Hepatocyte (in vitro differentiated cells): ENCODE measurements around the gene TMEM87A. TPM values are rescaled to one million over a fixed set of nuclear protein-coding genes. Genes with fewer than 3 reads are reported as not detected.

Source experiments
- DNase-seq: peaks from one replicate; pipeline ENCODE4 v3.0.0-alpha.2; 2016; ENCODE audit warnings: low spot score
- H2AFZ ChIP-seq: fragments of 200-600 bp; sonication (generic); 2 replicates; pipeline ENCODE4 v1.6.0; 2016; ENCODE audit warnings: antibody characterized with exemption, mild to moderate bottlenecking
- H3K27ac ChIP-seq: fragments of 200-600 bp; sonication (generic); 2 replicates; pipeline ENCODE4 v1.5.1; 2016; ENCODE audit warnings: mild to moderate bottlenecking
- H3K27me3 ChIP-seq: fragments of 200-600 bp; sonication (generic); 2 replicates; pipeline ENCODE4 v1.6.1; 2016
- H3K36me3 ChIP-seq: fragments of 200-600 bp; sonication (generic); replicated peaks from 2 replicates; pipeline ENCODE4 v1.5.1; 2016; ENCODE audit warnings: low read depth; ENCODE audit not compliant: insufficient read depth
- H3K4me1 ChIP-seq: fragments of 200-600 bp; sonication (generic); 2 replicates; pipeline ENCODE4 v1.5.1; 2016; ENCODE audit warnings: mild to moderate bottlenecking, moderate library complexity; ENCODE audit not compliant: insufficient read depth
- H3K4me2 ChIP-seq: fragments of 200-600 bp; sonication (generic); 2 replicates; pipeline ENCODE4 v1.6.0; 2016
- H3K4me3 ChIP-seq: fragments of 200-600 bp; sonication (generic); 2 replicates; pipeline ENCODE4 v1.5.1; 2016; ENCODE audit warnings: mild to moderate bottlenecking
- H3K79me2 ChIP-seq: fragments of 200-600 bp; sonication (generic); 2 replicates; pipeline ENCODE4 v1.6.0; 2017; ENCODE audit warnings: mild to moderate bottlenecking
- H3K9me2 ChIP-seq: fragments of 200-600 bp; sonication (generic); replicated peaks from 2 replicates; pipeline ENCODE4 v1.6.0; 2017; ENCODE audit warnings: mild to moderate bottlenecking; ENCODE audit not compliant: insufficient read depth
- H3K9me3 ChIP-seq: fragments of 200-600 bp; sonication (generic); 2 replicates; pipeline ENCODE4 v1.5.1; 2016; ENCODE audit warnings: low read depth, mild to moderate bottlenecking
- H4K20me1 ChIP-seq: fragments of 200-600 bp; sonication (generic); 2 replicates; pipeline ENCODE4 v1.6.0; 2016; ENCODE audit warnings: mild to moderate bottlenecking; ENCODE audit not compliant: insufficient read depth, poor library complexity, severe bottlenecking
- CTCF ChIP-seq: fragments of 200-600 bp; sonication (generic); IDR thresholded peaks from 2 replicates; pipeline ENCODE4 v1.5.1; 2016; ENCODE audit warnings: antibody characterized with exemption, mild to moderate bottlenecking; ENCODE audit not compliant: poor library complexity
- EZH2 ChIP-seq: fragments of 200-600 bp; sonication (generic); IDR thresholded peaks from 2 replicates; pipeline ENCODE4 v1.6.1; 2016; ENCODE audit warnings: antibody characterized with exemption, mild to moderate bottlenecking, borderline replicate concordance
- EZH2phosphoT487 ChIP-seq: fragments of 200-600 bp; sonication (generic); IDR thresholded peaks from one replicate; pipeline ENCODE4 v1.6.1; 2018; ENCODE audit warnings: antibody characterized with exemption, mild to moderate bottlenecking, low read depth, moderate library complexity; ENCODE audit not compliant: unreplicated experiment, severe bottlenecking
- WGBS: methylation state at CpG from one replicate; pipeline ENCODE4 v1.1.6; 2016; ENCODE audit warnings: low lambda C conversion rate; ENCODE audit errors: missing lambda C conversion rate; 5-methylcytosine and 5-hydroxymethylcytosine counted together
- polyA plus RNA-seq: library from polyadenylated mRNA; unstranded; fragments of >200 nt; fragmentation: Nextera tagmentation; extraction: Ambion mirVana; gene quantifications from 2 replicates; pipeline ENCODE4 v1.2.1, GENCODE V29; 2016
- total RNA-seq: library from RNA; depleted of rRNA; stranded (reverse); fragments of >200 nt; gene quantifications from 2 replicates; pipeline ENCODE4 v1.2.3, GENCODE V29; 2014

Gene TMEM87A
- total and polyA plus RNA-seq, 2 experiments from 2014 or later = 68.3 to 97.6 TPM

- Histone ChIP-seq H2AFZ (no peak overlapping the region), H3K36me3 (no peaks in the 10 kb centered on the region), H3K4me1 (peaks cover 7% of the 10 kb centered on the region), H3K27me3 (no peaks in the 10 kb centered on the region), H3K4me2 (no peak overlapping the region), H3K79me2 (no peaks in the 10 kb centered on the region), H3K9me2 (no peaks in the 10 kb centered on the region), H4K20me1 (no peaks in the 10 kb centered on the region), H3K9me3 (no peaks in the 10 kb centered on the region), H3K4me3 (no peak overlapping the region), H3K27ac (no peak overlapping the region)
- DNase-seq = no peak
- no peak for TF ChIP-seq EZH2
- WGBS = 94% methylated on average over 3 of the region's 3 CpGs
Observed at GRCh38 chr15:42283671-42284070, 10.4 kb upstream of the TMEM87A start.

DNA sequence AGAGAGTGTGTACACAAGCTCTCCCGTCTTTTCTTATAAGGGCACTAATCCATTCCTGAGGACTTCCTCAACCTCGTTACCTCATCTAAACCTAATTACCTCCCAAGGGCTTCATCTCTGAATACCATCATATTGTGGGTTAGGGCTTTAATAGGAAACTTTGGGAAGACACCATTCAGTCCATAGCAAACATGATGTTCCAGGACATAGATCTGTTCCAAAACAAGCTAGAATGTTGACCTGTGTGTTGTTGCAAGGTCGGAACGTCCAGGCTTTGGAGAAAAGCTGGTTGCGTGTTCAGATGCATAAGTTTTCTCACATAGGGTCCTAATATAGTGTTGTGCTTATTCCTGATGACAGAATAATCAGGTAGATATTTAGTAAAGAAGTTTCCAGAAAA, 9.7 kb upstream of the TMEM87A start:
- Histone ChIP-seq H3K4me1 (peaks cover 7% of the 10 kb centered on the region), H4K20me1 (no peaks in the 10 kb centered on the region), H3K79me2 (no peaks in the 10 kb centered on the region), H3K27ac (no peak overlapping the region), H3K36me3 (no peaks in the 10 kb centered on the region), H2AFZ (no peak overlapping the region), H3K4me3 (no peak overlapping the region), H3K9me2 (no peaks in the 10 kb centered on the region), H3K27me3 (no peaks in the 10 kb centered on the region), H3K4me2 (no peak overlapping the region), H3K9me3 (no peaks in the 10 kb centered on the region)
- DNase-seq = no peak
- no peak for TF ChIP-seq EZH2phosphoT487
- no peak for TF ChIP-seq EZH2
- 72% methylated on average over 5 of the region's 5 CpGs for WGBS

DNA sequence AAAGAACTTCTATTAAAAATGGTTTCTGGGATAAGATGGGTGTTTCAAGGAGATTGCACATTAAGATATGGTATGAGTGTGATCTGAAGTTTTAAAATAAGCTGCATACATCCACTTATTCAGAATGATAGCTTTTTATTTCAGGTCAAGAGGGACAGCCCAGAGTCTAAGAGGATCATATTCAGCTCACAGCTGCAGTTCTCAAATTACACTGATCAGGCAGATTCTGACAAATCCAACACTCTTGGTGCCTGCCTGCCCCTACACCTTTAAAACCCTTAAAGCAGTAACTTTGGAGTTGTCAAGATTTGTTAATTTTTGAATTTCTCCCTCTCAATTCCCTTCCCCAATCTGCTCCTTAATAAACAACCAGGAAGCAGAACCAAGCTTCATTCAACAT, 9.1 kb upstream of the TMEM87A start:
- Histone ChIP-seq H3K27me3 (no peaks in the 10 kb centered on the region), H3K4me1 (peaks cover 4% of the 10 kb centered on the region), H3K9me2 (no peaks in the 10 kb centered on the region), H3K36me3 (no peaks in the 10 kb centered on the region), H4K20me1 (no peaks in the 10 kb centered on the region), H3K4me3 (no peak overlapping the region), H3K27ac (no peak overlapping the region), H2AFZ (no peak overlapping the region), H3K4me2 (no peak overlapping the region), H3K9me3 (no peaks in the 10 kb centered on the region), H3K79me2 (no peaks in the 10 kb centered on the region)
- TF ChIP-seq EZH2phosphoT487 (no peak), EZH2 (no peak), CTCF (no peak)
- DNase-seq = no peak

DNA sequence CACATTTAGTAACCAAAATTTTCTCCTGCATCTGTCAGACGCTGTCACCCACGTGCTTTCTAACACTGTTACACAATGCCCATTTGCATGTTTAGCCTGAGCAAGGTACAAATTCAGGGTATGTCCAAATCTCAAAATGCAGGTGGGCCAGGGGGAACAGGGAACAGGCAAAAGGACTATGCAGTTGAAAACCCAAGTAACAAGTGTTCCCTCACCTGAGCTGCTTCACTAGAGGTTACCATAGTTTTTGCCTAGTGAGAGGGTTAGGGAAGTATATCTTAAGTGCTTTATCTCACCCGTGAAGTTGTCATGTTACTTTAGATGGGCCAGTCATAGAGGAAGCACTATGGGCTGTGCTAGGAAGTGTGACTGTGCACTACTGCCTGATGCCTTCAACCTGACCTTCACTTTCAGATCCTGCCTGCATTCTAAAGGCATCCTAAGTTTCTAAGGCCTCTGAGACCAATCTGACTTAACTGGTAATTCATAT, 6.0 kb upstream of the TMEM87A start:
- DNase-seq = no peak
- TF ChIP-seq EZH2 (no peak), CTCF (no peak), EZH2phosphoT487 (no peak)
- Histone ChIP-seq H3K9me3 (no peaks in the 10 kb centered on the region), H3K27ac (no peak overlapping the region), H3K79me2 (peaks cover 18% of the 10 kb centered on the region), H2AFZ (no peak overlapping the region), H3K36me3 (no peaks in the 10 kb centered on the region), H3K4me3 (no peak overlapping the region), H3K27me3 (no peaks in the 10 kb centered on the region), H4K20me1 (no peaks in the 10 kb centered on the region), H3K9me2 (no peaks in the 10 kb centered on the region), H3K4me2 (no peak overlapping the region), H3K4me1 (peaks cover 10% of the 10 kb centered on the region)
- WGBS = 59% methylated on average over 3 of the region's 3 CpGs
